ENCODE data around the gene TBCB.
"Not testable (repeated sequence)": the region's sequence is repeated elsewhere in the genome, so short reads cannot be mapped to it uniquely, and the experiment has no call there.

The TBCB gene

DNA sequence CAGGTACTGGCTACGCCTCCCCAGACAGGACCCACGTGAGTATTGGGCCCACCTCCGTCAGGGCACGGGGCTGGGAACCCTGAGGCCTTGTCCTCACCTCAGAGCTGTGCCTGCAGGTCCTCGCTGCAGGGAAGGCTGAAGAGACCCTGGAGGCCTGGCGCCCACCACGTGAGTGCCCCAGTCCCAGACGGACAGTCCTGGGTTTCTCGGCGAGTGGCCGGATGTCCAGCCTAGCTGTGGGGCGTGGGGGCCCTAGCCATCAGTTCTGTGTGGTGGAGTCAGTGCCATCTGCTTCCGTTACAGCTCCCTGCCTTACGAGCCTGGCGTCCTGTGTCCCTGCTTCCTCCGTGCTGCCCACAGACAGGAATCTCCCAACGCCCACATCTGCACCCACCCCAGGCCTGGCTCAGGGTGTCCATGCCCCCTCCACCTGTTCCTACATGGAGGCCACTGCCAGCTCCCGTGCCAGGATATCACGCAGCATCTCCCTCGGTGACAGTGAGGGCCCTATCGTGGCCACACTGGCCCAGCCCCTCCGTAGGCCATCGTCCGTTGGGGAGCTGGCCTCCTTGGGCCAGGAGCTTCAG, 12.1 kb upstream of the TBCB start:
- DNase-seq, result no peak

DNA sequence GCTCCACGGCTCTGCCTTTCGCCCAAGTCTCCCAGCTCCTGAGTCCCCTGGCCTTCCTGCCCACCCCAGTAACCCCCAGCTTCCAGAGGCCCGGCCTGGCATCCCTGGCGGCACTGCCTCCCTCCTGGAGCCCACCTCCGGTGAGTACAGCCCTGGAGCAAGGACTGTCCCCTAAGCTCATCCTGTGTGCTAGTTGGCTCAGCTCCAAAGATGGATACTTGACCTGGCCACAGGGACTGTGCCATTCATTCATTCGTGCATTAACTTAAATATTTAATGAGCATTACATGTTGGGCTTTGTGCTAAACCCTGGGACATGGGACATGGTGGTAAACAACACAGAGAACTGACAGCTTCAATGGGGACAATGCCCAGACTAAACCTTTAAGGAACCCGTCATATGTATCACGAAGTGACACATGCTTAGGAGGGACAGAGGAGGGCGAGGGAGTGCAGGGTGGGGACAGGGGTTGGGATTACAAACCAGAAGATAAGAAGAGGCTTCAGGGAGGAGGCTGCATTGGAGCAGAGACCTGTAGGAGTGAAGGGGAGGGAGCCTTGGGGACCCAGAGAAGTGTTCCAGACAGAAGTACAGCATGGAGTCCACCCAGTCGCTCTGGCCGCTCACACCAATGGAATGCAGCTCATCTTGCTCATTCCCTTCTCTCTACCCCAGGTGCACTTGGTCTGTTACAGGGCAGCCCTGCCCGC, 11.3 kb upstream of the TBCB start:
- DNase-seq, result no peak

DNA sequence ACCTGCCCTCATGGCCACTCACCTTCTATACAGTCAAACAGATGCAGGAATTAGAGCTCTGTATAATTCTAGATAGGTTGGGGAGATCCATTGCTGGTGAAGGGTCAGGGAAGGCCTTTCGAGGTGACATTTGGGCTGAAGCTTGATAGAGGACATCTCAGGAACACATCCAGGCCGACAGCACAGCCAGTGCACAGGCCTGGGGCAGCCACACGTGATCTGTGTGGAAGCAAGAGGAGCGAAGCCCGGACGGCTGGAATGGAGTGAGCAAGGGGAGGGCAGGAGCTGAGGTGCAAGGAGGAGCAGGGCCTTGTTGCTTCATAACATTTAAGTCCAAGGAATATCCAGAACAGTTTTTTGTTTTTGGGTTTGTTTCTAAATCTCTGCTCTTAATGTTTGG, 8.8 kb upstream of the TBCB start:
- no peak for DNase-seq

DNA sequence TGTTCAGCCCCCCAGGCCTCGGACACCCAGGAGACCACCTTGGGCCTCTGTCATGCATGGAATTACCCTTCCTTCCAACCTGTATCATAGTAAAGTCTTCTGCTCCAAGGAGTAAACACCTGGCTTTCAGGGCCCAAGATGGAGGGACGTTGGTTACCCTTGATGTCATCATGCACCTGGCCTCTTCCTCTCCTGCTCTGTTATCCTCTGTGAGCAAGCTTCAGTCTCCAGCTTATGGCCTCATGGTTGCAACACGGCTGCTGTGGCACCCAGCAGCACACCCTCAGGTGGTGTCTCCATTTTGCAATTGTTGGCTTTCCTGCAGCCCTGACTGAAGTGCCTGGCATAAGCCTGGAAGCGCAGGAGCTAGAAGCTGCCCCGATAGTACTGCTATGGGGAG, 8.3 kb upstream of the TBCB start:
- DNase-seq, result no peak

DNA sequence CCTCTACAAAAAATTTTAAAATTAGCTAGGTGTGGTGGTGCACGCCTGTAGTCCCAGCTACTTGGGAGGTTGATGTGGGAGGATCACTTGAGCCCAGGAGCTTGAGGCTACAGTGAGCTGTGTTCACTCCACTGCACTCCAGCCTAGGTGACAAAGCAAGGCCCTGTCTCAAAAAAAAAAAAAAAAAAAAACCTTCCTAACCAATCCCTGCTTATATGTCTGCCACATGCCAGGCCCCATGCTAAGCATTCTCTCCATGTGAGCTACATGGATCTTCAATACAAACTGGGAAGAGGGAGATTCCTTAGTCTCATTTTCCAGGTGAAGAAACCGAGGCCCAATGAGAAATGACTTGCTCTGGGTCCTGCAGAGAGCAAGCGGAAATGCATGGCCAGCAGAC, 6.6 kb upstream of the TBCB start:
- DNase-seq, result no peak

DNA sequence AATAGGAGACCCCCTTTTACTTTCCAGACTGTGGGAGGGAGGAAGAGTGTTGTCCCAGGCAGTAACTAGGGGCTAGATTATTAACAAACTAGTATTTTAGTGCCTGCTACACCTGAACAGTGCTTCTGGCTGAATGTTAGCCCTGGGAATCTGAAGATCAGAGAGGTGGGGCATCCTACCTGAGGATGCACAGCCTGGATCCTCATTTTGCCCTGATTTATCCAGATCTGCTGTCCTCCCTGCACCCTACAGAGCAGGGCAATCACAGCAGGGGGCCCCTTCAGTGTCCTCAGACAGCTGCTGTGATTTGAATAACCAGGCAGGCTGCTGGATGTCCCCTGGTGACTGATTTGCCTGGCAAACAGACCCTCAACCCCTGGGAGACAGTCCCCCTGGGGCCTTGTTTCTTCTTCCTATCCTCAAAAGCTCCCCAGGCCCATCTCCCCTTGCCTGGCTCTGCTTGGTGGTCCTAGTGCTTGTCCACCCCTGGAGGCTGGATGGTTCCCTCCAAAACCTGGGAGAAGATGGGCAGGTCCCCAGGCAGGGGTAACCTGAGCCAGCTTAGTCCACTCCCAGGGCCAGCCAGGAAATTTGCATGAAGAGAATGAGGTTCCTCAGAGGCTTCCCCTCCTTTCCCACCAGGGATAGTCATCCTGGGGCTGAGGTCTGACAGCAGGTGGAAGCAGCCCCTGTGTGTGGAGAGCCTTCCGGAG, 4.6 kb upstream of the TBCB start, which contains the start of gene OVOL3:
Gene OVOL3, plus strand, starts transcription at position 657 of the 713 bp plus-strand sequence. CDS start 60 bp downstream, outside the sequence.
- DNase-seq, result no peak

DNA sequence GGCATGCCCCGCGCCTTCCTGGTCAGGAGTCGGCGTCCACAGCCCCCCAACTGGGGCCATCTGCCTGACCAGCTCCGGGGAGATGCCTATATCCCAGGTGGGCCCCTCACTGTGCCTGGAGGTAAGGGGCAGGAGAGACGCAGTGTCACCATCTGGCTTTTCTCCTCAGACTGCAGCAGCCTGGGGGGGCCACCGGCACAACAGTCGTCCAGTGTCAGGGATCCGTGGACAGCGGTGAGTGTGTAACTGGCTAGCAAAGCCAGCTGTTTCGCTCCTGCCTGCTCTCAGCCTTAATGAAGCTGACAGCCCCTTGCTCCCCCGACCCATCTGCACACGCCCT, 4.1 kb upstream of the TBCB start:
- DNase-seq, result no peak

DNA sequence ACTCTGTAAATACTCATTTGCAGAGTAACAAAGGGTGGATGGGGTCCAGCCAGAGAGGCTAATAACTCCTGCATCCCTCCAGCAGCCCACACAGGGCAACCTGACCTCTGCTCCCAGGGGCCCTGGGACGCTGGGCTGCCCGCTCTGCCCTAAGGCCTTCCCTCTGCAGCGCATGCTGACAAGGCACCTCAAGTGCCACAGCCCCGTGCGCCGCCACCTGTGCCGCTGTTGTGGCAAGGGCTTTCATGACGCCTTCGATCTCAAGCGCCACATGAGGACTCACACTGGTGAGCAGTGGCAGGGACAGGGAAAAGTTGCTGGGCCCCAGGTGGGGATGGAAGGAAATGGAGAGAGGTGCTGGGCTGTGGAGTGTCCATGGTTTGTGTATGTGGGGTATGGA, 2.6 kb upstream of the TBCB start:
- DNase-seq, result no peak

DNA sequence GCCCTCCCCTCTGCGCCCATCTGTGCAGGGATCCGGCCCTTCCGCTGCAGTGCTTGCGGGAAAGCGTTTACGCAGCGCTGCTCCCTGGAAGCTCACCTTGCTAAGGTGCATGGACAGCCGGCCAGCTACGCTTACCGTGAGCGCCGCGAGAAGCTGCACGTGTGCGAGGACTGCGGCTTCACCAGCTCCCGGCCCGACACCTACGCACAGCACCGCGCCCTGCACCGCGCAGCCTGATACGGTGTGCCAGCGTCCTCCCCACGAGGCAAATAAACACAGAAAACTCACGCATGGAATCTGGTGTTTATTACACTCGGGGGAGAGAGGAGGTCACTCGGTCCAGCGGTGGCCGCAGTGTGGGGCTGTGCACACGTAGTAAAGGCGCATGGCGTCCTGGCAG, 1.8 kb upstream of the TBCB start:
- no peak for DNase-seq

DNA sequence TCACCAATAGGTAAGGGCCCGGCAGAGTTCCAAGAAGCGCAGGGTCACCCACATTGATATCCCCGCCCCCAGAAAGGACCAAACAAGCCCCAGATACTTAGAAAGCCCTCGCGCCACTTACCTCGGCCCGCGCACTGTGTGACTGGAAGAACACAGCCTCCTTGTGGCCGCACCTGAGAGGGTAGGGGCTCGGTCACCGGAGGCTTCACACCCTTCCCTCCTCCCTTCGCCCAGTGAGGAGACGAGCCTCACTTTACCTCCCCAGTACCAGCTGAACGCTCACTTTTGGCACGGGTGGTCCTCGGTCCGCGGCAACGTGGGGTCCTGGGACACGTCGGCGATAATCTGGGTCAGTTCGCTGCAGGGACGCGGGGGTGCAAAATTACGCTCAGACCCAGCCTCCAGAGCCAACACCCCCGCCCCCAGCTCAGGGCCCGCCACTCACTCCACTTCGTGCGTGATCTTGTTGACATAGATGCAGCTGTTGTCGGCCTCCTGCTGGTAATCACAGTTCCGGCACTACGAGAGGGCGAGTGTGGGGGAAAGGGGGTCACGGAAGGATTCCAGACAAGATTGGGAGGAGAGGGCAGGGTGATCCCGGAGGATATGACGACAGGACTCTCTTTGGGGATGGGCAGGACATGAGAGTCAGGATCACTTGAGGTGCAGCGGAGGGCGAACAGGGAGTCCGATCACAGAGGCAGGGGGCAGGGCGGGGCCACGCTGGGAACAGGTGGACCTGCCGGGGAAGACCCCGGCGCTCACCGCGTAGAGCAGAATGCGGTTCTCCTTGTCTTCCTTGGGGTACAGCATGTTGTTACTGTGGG, 1.2 kb upstream of the TBCB start:
- DNase-seq, result peak; percentile 20

DNA sequence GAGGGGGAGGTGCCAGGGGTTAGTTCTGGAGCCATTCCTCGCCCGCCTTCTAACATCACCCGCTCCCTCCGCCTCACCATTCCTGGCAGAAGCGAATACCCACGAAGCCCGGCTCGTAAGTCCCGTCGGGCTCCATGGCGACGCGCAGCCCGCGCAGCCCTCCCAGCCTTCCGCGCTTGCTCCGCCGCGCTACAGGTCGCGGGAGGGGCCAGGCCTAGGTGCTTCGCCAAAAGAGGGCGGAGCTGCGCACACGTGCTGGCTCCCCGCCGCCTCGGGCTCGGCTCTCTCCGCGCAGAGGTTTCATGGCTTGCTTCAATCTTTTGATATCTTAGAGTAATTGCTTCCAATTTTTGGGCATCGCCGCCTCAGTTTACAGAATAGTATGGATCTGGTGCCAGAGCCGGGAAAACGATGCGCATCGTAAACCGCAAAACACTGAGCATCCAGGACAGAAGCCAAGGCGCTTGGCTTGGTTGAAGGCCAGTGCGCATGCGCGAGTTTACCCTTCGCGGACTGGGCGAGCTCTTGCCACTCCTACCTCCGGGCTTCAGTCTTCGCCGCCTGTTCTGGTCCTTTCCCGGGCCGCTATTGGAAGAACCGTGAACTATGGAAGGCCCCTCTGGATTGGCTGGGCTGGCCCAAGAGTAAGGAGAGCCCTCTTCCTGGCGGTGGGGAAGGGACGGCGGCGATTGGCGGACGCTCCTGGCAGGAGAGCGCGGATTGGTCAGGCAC, 381 bp upstream of the TBCB start, which contains the start of gene POLR2I:
Gene POLR2I, minus strand, starts transcription at position 155 of the 732 bp plus-strand sequence. Its CDS starts 19 bp downstream, at position 136.
- DNase-seq, result peak; percentile 100

DNA sequence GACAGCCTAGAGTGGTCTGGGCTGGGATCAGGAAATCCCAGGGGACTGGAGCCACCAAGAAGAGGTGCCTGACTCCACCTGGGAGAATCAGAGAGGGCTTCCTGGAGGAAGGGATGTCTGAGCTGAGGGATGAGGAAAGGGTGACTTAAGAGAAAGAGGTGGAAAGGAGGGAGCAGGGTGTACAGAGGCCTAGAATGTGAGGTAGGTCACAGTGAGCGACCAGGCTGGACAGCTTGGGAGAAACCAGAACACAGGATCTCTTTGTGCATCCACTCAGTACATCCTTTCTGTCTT, 1.0 kb downstream of the TBCB start:
- DNase-seq, result no peak

DNA sequence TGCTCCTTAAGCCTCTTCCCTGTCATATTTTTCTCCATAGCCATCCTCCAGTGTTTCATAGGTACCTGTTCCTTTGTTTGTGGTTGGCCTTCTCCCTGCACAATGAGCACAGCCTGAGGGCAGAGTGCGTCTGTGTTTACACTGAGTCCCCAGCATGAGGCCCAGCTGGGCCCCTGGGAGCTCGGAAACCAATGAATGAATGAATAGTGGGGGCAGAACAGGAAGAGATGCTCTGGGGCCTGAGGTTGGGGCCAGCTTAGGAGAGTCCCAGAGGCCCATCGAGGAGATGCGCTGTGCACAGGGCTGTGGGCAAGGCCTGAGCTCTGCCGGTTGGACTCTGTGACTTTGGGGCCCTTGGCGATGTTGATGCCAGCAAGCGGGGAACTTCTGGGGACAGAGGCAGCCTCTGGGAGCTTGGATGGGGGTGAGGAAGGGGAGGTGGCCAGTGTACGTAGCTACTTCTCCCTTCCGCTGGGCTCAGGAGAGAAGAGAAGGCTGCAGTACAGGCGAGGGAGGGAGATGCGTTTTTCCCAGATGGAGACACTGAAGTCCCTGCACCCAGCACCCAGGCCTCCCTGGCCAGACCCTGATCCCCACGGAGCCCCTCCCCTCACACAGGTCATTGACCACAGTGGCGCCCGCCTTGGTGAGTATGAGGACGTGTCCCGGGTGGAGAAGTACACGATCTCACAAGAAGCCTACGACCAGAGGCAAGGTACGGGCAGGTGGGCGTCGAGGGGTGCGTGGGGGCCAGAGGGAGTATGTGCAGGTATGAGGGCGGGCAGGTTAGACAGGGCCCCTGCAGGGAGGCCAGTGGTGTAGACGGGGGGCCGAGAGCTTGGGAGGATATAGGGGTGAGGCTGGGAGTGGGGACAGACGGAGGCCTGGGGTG, 5.1 kb downstream of the TBCB start:
- no peak for DNase-seq

DNA sequence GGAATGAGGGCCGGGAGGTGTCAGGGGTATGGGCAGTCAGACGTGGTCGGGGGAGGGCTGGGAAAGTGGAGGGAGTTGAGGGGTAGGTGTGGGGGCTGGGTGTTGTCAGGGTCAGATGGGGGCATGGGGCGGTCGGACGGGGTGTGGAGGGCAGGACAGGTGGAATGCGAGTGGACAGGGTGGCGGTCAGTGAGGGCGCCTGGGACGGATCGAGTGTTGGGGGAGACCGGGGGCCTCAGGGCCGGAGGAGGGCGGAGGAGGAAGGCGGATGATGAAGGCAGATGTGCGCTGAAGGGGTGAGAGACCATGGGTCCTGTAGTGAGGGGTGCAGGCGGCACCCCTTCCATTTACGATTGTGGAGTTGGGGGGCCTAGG, 5.7 kb downstream of the TBCB start:
- no peak for DNase-seq

DNA sequence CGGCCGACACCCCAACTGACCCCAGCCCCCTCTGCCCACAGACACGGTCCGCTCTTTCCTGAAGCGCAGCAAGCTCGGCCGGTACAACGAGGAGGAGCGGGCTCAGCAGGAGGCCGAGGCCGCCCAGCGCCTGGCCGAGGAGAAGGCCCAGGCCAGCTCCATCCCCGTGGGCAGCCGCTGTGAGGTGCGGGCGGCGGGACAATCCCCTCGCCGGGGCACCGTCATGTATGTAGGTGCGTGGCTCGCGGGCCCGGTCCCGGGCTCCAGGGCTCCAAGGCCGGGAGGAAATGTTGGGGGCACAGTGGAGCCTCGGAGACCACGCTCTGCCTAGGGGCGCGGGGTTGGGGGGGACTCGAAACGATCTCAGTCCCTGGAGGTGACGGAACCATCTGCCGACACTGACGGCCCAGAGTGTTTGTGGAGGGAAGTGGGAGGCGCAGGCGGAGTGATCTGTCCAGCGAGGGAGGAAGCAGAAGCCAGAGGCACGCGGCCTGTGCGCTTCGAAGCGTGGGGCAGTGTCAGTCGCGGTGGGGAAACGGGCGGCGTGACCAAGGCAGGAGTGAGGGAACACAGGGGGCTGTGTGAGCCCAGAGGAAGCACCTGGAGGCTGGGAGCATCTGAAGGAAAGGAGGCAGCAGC, 6.3 kb downstream of the TBCB start:
- no peak for DNase-seq

DNA sequence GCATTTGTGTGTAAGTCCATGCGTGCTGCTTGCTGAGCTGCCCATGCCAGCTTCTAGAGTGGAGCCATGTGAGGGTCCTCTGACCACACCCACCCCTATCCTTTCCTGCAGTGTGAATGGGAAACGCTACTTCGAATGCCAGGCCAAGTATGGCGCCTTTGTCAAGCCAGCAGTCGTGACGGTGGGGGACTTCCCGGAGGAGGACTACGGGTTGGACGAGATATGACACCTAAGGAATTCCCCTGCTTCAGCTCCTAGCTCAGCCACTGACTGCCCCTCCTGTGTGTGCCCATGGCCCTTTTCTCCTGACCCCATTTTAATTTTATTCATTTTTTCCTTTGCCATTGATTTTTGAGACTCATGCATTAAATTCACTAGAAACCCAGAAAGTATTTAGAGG, 10.3 kb downstream of the TBCB start:
- no peak for DNase-seq

DNA sequence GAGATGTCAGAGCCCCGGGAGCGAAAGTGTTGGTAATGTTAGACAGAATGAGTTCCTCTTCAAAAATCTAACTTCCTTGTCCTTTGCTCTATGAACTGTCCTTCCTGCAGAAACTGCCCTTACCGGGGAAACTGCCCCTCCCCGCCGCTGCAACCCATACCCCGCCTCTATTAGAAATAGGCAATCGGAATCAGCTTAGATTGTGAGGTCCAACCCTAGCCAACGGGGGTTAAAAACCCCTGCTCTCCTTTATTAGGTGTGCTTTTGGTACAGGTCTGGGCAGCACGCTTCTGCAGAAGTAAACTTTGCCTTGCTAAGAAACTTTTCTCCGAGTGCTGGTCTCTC, 13.1 kb downstream of the TBCB start:
- DNase-seq, result no peak

DNA sequence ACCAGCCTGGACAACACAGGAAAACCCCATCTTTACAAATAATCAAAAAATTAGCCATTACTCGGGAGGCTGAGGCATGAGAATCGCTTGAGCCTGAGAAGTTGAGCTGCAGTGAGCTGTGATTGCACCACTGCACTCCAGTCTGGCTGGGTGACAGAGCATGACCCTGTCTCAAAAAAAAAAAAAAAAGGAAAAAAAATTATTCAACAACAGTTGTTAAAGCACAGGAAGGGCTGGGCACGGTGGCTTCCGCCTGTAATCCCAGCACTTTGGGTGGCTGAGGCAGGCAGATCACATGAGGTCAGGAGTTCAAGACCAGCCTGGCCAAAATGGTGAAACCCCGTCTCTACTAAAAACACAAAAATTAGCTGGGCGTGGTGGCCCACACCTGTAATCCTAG, 16.0 kb downstream of the TBCB start:
- DNase-seq, result not testable (repeated sequence)

DNA sequence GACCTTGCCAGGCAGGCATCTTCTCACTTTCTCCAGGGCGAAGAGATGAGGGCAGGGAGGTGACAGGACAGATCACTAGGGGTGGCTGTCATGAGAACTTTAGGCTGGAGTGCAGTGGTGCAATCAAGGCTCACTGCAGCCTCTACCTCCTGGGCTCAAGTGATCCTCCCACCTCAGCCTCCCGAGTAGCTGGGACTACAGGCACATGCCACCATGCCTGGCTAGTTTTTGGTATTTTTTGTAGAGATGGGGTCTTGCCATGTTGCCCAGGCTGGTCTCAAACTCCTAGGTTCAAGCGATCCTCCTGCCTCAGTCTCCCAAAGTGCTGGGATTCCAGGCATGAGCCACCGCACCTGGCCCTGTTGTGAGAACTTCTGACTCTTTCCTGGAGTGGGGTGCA, 19.6 kb downstream of the TBCB start:
- DNase-seq, result not testable (repeated sequence)

DNA sequence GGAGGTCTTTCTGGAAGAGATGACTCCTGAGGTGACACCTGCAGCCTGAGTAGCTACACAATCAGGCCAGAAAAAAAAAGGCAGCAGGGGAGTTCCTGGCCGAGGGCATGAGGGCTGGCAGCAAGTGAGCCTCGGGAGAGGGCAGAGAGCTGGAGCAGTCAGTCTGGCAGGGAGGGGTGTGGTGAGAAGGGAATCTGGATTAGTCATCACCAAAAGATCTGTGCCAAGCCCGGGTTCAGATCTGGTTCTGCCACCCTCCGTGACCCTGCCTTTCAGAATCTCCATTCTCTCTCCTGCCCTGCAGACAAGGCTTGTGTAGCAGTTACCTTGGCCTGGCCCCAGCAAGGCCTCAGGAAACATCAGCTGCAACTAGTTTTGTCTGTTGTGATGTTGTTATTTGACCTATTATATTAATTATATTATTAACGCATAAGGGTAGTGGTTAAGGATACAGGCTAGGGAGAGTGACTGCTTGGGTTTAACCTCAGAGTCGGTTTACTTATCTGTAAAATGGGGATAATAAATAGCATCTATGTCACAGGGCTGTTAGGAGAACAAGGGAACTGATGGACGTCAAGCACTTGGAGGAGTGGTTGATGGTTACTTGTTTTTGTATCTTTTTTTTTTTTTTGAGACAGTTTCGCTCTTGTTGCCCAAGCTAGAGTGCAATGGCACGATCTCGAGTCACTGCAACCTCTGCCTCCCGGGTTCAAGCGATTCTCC, 21.9 kb downstream of the TBCB start:
- DNase-seq, result no peak

DNA sequence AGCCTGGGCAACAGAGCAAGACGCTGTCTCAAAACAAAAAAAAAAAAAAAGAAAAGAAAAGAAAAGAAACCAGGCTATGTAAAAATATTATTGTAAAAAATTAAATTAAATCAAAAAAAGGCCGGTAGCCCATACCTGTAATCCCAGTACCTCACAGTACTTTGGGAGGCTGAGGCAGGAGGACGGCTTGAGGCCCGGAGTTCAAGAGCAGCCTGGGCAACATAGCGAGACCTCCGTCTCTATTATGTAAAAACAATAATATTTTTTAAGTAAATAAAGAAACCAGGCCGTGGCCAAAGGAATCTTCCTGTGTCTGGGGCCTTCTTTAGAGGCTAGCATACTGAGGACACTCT, 23.8 kb downstream of the TBCB start:
- DNase-seq, result no peak

Measured in stimulated activated CD4-positive, alpha-beta T cell treated with anti-CD3 and anti-CD28 coated beads, Interleukin-1b, Interleukin-23, amount 100 ng/mL, for 48 hours (primary cell).